AG04449 (cell line): ENCODE data around the gene ZNF48.

Experiments
- CTCF ChIA-PET: fragments of 350-600 bp; formaldehyde crosslinking; extraction: SDS; loops from one replicate; lab custom pipeline; 2021; ENCODE audit warnings: antibody characterized with exemption; lab: Yijun Ruan, JAX
- POLR2A ChIA-PET: fragments of 400-600, 350-600 bp; formaldehyde crosslinking; extraction: SDS; loops from one replicate; lab custom pipeline; 2020; ENCODE audit warnings: antibody characterized with exemption, inconsistent platforms; lab: Yijun Ruan, JAX
- DNase-seq: peaks from one replicate; pipeline ENCODE4 v3.0.0-alpha.2; 2010; ENCODE audit warnings: low read depth, low spot score
- H3K4me3 ChIP-seq: 2 replicates; pipeline ENCODE4 v1.5.1; 2011; ENCODE audit warnings: low read depth, mild to moderate bottlenecking, control low read depth, low read length
- TF ChIP-seq, protein P1 (sequence below): IDR thresholded peaks from one replicate; pipeline ENCODE4 v1.5.1; 2011; ENCODE audit warnings: mild to moderate bottlenecking, moderate library complexity, low read length, control low read depth, inconsistent platforms; ENCODE audit not compliant: insufficient read depth; ENCODE audit errors: missing control alignments

The ZNF48 gene

DNA sequence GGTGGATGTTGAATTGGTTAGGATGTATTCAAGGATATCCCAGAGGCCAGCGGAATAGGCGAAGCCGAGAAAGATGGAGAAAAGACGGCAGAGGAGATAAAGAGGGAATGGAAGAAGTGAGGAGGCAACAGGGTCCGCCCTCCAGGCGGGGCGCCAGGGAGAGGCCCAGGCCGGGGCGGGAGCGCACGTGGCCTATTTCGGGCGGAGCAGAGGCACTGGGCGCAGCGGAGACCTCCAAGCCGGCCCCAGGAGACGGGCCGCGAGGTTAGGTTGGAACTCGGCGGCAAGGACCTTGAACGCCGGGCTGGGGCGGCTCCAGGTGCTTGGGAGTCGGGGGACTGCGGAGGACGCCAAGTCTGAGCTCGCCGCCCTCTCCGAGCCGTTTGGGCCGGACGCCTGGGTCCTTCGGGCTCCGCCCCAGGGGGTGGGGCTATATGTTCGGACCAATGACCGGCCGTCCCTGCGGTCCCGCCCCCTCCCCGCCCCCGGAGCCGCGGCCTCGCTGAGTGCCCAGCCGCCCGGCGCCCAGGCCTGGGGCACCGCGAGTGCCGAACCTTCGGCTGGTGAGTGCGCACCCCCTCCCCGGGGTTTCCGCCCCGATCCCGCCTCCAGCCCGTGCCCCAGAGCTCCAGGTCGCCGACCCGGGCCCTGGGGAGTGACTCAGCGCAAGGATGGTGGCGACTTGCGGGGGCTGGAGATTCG lies 12.0 kb downstream of the ZNF48 start, which contains the start of gene ZNF771:
TSS of gene ZNF771 (plus strand) at position 505 of the 702 bp plus-strand sequence. CDS start 448 bp downstream, outside the sequence.
- TF ChIP-seq, protein P1, sequence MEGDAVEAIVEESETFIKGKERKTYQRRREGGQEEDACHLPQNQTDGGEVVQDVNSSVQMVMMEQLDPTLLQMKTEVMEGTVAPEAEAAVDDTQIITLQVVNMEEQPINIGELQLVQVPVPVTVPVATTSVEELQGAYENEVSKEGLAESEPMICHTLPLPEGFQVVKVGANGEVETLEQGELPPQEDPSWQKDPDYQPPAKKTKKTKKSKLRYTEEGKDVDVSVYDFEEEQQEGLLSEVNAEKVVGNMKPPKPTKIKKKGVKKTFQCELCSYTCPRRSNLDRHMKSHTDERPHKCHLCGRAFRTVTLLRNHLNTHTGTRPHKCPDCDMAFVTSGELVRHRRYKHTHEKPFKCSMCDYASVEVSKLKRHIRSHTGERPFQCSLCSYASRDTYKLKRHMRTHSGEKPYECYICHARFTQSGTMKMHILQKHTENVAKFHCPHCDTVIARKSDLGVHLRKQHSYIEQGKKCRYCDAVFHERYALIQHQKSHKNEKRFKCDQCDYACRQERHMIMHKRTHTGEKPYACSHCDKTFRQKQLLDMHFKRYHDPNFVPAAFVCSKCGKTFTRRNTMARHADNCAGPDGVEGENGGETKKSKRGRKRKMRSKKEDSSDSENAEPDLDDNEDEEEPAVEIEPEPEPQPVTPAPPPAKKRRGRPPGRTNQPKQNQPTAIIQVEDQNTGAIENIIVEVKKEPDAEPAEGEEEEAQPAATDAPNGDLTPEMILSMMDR: no peak
- DNase-seq: peak; percentile 17
- CTCF ChIA-PET: interaction anchor here (0.8 to 7.5 kb wide), 16 partner anchors 8 to 375 kb away, joined by 3 to 94 read pairs (median 5); partner anchors contain the start of genes DCTPP1, TBX6 and ZNF48
- POLR2A ChIA-PET: interaction anchor here (0.6 to 1.4 kb wide), 4 partner anchors 8 to 36 kb away, joined by 3 to 11 read pairs (median 6); partner anchors contain the start of gene ZNF48
- H3K4me3 ChIP-seq: peak within 1 kb of the TSS; percentile 76

DNA sequence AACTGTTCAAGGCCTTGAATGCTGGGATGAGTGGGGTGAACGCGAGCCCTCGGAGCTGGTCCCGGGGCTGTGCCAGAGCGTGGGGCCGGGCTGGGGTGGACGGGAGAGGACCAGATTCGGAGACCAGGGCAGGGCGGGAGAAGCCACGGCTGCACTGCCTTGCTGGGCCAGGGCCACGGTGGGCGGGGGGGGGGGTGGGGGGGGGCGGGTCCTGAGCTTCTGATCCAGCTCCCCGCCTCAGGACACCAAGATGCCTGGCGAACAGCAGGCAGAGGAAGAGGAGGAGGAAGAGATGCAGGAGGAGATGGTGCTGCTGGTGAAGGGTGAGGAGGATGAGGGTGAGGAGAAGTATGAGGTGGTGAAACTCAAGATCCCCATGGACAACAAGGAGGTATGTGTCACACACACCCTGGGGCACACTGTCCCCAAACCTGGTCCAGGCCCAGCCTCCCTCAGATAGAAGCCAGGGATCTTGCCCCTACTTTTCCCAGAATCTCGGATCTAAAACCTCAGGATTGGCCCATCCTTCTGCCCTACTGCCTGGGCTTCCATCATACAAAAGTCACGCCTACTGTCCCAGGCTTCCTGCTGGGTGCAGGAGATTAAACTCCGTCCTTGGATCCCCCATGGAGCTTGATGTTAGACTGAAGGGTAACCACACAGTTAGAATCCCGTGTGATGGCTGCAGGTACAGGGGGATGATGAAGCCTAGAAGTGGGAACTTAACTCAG lies 12.7 kb downstream of the ZNF48 start:
- no peak for DNase-seq
- POLR2A ChIA-PET: interaction anchor here (0.6 to 1.4 kb wide), 3 partner anchors 10 to 37 kb away, joined by 3 to 11 read pairs (median 8); partner anchors contain the start of gene ZNF48
- TF ChIP-seq, protein P1: no peak
- peak overlapping the region; percentile 76 for H3K4me3 ChIP-seq
- CTCF ChIA-PET: interaction anchor here (0.7 to 7.5 kb wide), 16 partner anchors 9 to 376 kb away, joined by 3 to 94 read pairs (median 4); partner anchors contain the start of genes SEPHS2, TBX6, ZNF48 and ZNF747

DNA sequence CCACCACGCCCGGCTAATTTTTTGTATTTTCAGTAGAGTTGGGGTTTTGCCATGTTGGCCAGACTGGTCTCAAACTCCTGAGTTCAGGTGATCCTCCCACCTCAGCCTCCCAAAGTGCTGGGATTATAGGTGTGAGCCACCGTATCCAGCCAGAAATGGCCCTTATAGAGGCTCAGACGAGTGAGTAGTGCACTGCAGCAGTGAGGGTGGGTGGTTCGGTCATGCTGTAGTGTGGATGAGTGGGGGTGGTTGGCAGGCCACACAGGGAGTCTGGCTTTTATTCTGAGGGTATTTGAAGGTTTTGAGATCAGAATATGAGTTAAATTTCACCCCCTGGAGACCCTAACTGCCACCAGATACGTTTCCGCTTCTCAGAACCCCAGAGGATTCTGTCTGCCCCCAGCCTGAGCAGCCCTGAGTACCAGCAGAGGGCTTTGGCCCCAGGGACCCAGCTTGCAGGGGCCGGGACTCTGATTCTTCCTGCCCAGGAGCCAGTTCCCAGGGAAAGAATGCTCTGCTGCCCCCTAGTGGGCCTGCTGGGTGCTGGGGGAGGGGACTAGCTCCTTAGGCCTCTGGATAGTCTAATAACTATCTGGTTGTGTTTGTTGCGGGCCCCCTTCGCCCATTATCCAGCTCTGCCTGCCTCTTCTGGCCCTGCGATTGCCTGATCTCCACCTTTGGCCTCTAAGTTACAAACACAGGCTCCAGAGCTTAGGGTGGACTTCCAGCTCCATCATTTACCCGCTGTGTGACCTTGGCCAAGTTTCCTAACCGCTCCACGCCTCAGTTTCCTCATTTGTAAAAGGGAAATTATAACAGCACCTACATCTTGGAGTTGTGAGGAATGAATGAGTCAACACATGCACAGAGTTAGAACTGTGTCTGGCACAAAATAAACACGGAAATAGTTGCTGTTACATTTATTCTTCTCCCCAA lies 14.2 kb downstream of the ZNF48 start:
- ChIA-PET POLR2A (interaction anchor here (0.6 to 1.0 kb wide), 5 partner anchors 8 to 249 kb away, joined by 3 to 7 read pairs (median 4); partner anchors contain the start of gene FBRS), CTCF (interaction anchor here (0.5 to 7.5 kb wide), 45 partner anchors 10 to 367 kb away, joined by 3 to 94 read pairs (median 3); partner anchors contain the start of genes CD2BP2, DCTPP1, FBRS and SEPHS2)
- H3K4me3 ChIP-seq: no peak overlapping the region
- DNase-seq: peak; percentile 24
- TF ChIP-seq, protein P1: peak; percentile 96

DNA sequence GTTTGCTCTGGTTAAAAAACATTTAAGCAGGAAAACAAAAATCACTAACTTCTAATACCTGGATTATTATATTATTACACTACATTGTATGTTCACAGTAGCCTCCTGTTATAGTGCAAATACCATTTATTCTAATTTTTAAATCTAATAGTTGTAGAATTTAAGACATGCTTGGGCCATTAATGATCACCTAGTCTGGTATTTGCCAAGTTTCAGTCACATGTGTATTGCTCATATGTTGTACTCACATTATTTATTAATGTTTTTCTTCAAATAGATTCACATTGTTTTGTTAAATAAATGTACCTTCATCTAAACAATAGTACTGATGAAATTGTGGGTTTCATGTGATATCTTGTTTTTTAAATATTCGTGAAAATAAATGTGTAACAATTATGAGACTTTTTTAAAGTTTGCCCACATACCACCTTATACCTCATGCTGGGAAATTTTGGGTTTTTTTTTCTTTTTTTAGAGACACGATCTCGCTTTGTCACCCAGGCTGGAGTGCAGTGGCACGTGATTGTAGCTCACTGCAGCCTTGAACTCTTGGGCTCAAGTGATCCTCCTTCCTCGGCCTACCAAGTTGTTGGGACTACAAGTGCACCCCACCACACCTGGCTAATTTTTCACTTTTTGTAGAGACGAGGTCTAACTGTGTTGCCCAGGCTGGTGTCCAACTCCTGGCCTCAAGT lies 18.0 kb downstream of the ZNF48 start:
- DNase-seq: no peak
- no peak overlapping the region for H3K4me3 ChIP-seq
- ChIA-PET CTCF (interaction anchor here (1.1 to 1.4 kb wide), 2 partner anchors 11 to 18 kb away, joined by 3 to 4 read pairs; partner anchors contain the start of gene ZNF48), POLR2A (no interaction called here)
- TF ChIP-seq, protein P1: no peak

DNA sequence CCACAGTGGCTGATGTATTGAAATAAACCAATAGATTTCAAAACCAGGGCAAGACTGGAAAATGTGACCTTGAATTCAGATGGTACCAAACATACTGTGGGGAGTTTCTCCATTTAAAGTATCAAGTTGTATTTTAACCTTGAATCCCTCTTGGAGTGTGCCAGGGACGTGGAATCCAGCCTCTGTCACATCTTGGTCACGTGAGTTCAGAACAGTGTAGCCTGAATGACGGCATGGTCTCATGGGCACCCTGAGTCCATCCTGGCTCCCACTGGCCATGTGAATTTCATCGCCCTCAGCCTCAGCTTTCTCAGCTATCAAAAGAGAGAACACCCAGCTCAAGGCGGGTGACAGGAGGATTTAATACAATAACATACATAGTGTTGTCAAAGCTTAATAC lies 18.9 kb downstream of the ZNF48 start:
- TF ChIP-seq, protein P1: no peak
- DNase-seq: no peak
- ChIA-PET CTCF (interaction anchor here (1.1 to 5.5 kb wide), 3 partner anchors 10 to 19 kb away, joined by 3 to 35 read pairs (median 4); partner anchors contain the start of genes DCTPP1 and ZNF48), POLR2A (no interaction called here)
- H3K4me3 ChIP-seq: no peak overlapping the region
